Caco-2 (cell line): ENCODE data around the gene C5orf63. TPM values are rescaled to one million over a fixed set of nuclear protein-coding genes. Genes with fewer than 3 reads are reported as not detected.

Source experiments
- BruUV-seq: library from RNA; stranded (reverse); fragments of 400-500 nt; replicated peaks from 2 replicates; lab custom pipeline; 2021; lab: Mats Ljungman, UMichigan
- CTCF ChIA-PET: fragments of 300-600 bp; sonication (Branson Sonifier 250); formaldehyde crosslinking; loops from one replicate; lab custom pipeline; 2022; ENCODE audit warnings: antibody characterized with exemption; lab: Charles Lee
- POLR2A ChIA-PET: fragments of 300-600 bp; sonication (Branson Sonifier 250); formaldehyde crosslinking; loops from one replicate; lab custom pipeline; 2022; ENCODE audit warnings: antibody characterized with exemption; lab: Charles Lee
- DNase-seq, 2 experiments: peaks; one replicate each; pipeline versions ENCODE4 v3.0.0 to v3.0.0-alpha.2; 2020 to 2022
- H3K27me3 ChIP-seq: replicated peaks from 2 replicates; pipeline ENCODE4 v1.6.0; 2011; ENCODE audit warnings: low read length; ENCODE audit not compliant: control insufficient read depth, insufficient read depth
- H3K36me3 ChIP-seq: 2 replicates; pipeline ENCODE4 v1.5.1; 2011; ENCODE audit warnings: low read length; ENCODE audit not compliant: control insufficient read depth, insufficient read depth
- H3K4me1 ChIP-seq: fragments of 250-450 bp; sonication (Bioruptor Pico); 2 replicates; pipeline ENCODE4 v1.5.1; 2020; ENCODE audit warnings: mild to moderate bottlenecking
- H3K4me3 ChIP-seq: 2 replicates; pipeline ENCODE4 v1.5.1; 2011; ENCODE audit warnings: low read depth, mild to moderate bottlenecking, control low read depth, low read length
- H3K9me3 ChIP-seq: fragments of 250-450 bp; sonication (Bioruptor Pico); 2 replicates; pipeline ENCODE4 v1.5.1; 2020; ENCODE audit warnings: mild to moderate bottlenecking, moderate library complexity
- H3K27ac Mint-ChIP-seq: one replicate; pipeline ENCODE4 v1.8.0; 2022; ENCODE audit warnings: mixed read lengths; ENCODE audit not compliant: unreplicated experiment
- H3K27me3 Mint-ChIP-seq: one replicate; pipeline ENCODE4 v1.8.0; 2022; ENCODE audit warnings: mixed read lengths; ENCODE audit not compliant: insufficient read depth, unreplicated experiment
- H3K36me3 Mint-ChIP-seq: one replicate; pipeline ENCODE4 v1.8.0; 2022; ENCODE audit warnings: mild to moderate bottlenecking, mixed read lengths; ENCODE audit not compliant: insufficient read depth, unreplicated experiment
- H3K4me1 Mint-ChIP-seq: one replicate; pipeline ENCODE4 v1.8.0; 2022; ENCODE audit warnings: low read depth, mixed read lengths; ENCODE audit not compliant: unreplicated experiment
- H3K4me3 Mint-ChIP-seq: one replicate; pipeline ENCODE4 v1.8.0; 2022; ENCODE audit warnings: mild to moderate bottlenecking, moderate library complexity, mixed read lengths; ENCODE audit not compliant: unreplicated experiment
- H3K9me3 Mint-ChIP-seq: one replicate; pipeline ENCODE4 v1.8.0; 2022; ENCODE audit warnings: mixed read lengths; ENCODE audit not compliant: unreplicated experiment
- intact Hi-C: fragments of 100-400 bp; cut with micrococcal nuclease; formaldehyde crosslinking; loops from one replicate; pipeline ENCODE4 v1.10.0; 2022; ENCODE audit not compliant: unreplicated experiment
- total RNA-seq: library from RNA; stranded (reverse); gene quantifications from 2 replicates; pipeline ENCODE4 v1.2.3, GENCODE V29; 2022
- TF ChIP-seq, protein P1 (sequence below), 2 experiments: fragments of 200-600 bp in 1 of 2; IDR thresholded peaks; 1 replicate in 1 of 2; 2 replicates in 1 of 2; pipeline versions ENCODE4 v1.5.1 to v1.8.0; 2011 to 2022; ENCODE audit warnings: antibody characterized with exemption in 1 of 2, control low read depth in 1 of 2, inconsistent platforms in 1 of 2, low read depth in 1 of 2, low read length in 1 of 2, mild to moderate bottlenecking in 1 of 2, moderate library complexity in 1 of 2; ENCODE audit not compliant: insufficient read depth in 1 of 2, severe bottlenecking in 1 of 2, unreplicated experiment in 1 of 2

The C5orf63 gene
- total RNA-seq, 1 experiment from 2014 or later = 10.5 TPM

DNA sequence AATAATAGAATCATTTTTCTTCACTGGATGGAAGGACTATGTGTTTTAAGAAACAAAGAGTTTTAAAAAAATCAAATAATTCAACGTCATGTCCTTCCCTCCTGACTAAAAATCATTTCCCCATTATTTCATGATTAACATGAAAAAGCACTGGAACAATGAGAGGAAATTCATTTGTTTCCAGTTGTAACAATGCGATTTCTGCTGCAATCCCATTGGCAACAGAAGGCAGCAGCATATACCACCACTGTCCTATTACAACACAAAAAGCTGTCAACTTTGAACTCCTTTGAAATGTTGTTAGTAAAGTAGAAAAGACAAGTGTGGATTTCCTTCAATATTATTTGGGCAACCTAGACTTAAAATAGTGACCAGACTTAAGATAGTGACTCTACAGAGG, 3.1 kb downstream of the C5orf63 start:
- POLR2A ChIA-PET = no interaction called here
- intact Hi-C loops = loop anchor here (5.0 to 10.0 kb wide), 3 partner anchors 38 to 245 kb away; partner anchors contain the start of gene MARCHF3

DNA sequence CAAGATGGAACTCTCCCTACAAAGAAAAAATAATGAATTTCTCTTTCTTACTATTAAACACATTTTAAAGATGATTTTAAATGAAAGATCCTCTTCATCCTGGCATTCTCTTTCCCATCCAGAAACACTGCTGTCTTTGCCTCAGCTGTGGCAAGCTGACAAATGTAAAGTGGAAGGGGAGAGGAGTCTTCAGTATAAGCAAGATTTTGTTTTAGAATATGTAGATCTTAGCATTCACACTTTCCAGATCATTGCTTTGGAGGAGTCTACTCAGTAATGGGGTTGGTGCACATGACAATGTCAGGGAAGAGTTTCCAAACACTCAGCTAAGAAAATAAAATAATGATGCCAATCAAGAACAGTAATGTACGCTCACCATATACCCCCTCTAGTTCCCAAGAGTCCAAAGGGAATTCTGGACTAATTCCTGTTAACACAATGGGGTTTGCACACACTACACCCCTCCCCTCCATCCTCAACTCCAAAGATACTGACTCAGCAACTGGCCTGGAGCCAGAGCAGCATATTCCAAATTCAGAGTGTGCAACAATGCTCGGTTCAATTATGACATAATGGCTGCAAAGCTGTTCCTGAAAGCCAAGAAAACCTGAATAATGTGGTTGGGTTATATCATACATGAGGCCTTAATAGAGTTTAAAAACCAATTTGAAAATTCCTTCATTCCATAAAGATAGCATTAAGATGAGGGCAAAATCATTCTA, 4.6 kb downstream of the C5orf63 start:
- no TSS peak for BruUV-seq
- Histone ChIP-seq H3K4me3 (no peak overlapping the region), H3K9me3 (no peaks in the 10 kb centered on the region), H3K27me3 (no peaks in the 10 kb centered on the region), H3K36me3 (no peaks in the 10 kb centered on the region), H3K4me1 (no peaks in the 10 kb centered on the region)
- POLR2A ChIA-PET = no interaction called here
- intact Hi-C loops = no loop called here
- Mint-ChIP-seq H3K27me3 (no peaks in the 10 kb centered on the region), H3K4me1 (peaks cover 1% of the 10 kb centered on the region), H3K9me3 (no peaks in the 10 kb centered on the region), H3K36me3 (no peaks in the 10 kb centered on the region), H3K27ac (no peak overlapping the region), H3K4me3 (no peak overlapping the region)
- DNase-seq = no peak
- CTCF ChIA-PET = no interaction called here
- TF ChIP-seq, protein P1, sequence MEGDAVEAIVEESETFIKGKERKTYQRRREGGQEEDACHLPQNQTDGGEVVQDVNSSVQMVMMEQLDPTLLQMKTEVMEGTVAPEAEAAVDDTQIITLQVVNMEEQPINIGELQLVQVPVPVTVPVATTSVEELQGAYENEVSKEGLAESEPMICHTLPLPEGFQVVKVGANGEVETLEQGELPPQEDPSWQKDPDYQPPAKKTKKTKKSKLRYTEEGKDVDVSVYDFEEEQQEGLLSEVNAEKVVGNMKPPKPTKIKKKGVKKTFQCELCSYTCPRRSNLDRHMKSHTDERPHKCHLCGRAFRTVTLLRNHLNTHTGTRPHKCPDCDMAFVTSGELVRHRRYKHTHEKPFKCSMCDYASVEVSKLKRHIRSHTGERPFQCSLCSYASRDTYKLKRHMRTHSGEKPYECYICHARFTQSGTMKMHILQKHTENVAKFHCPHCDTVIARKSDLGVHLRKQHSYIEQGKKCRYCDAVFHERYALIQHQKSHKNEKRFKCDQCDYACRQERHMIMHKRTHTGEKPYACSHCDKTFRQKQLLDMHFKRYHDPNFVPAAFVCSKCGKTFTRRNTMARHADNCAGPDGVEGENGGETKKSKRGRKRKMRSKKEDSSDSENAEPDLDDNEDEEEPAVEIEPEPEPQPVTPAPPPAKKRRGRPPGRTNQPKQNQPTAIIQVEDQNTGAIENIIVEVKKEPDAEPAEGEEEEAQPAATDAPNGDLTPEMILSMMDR (IDR thresholded peaks at IDR 0.05; ENCODE audit: insufficient read depth in 1 of 2, low read depth in 1 of 2, low read length in 1 of 2, severe bottlenecking in 1 of 2, unreplicated experiment in 1 of 2) = no peak

More for the DNA sequence above, 3.1 kb downstream of the C5orf63 start:
- TF ChIP-seq, protein P1 (IDR thresholded peaks at IDR 0.05; ENCODE audit: insufficient read depth in 1 of 2, low read depth in 1 of 2, low read length in 1 of 2, severe bottlenecking in 1 of 2, unreplicated experiment in 1 of 2) = no peak
- Mint-ChIP-seq H3K4me1 (peaks cover 9% of the 10 kb centered on the region), H3K27ac (no peak overlapping the region), H3K4me3 (no peak overlapping the region), H3K9me3 (no peaks in the 10 kb centered on the region), H3K27me3 (no peaks in the 10 kb centered on the region), H3K36me3 (no peaks in the 10 kb centered on the region)
- H3K4me1 ChIP-seq = 0 out of 2 replicates have a peak, but pooled peaks cover 5% of the 10 kb centered on the region
- H3K36me3 ChIP-seq = no peaks in the 10 kb centered on the region
- H3K27me3 ChIP-seq = no peaks in the 10 kb centered on the region
- no TSS peak for BruUV-seq
- H3K4me3 ChIP-seq = no peak overlapping the region
- DNase-seq = no peak
- CTCF ChIA-PET = no interaction called here
- H3K9me3 ChIP-seq = no peaks in the 10 kb centered on the region

DNA sequence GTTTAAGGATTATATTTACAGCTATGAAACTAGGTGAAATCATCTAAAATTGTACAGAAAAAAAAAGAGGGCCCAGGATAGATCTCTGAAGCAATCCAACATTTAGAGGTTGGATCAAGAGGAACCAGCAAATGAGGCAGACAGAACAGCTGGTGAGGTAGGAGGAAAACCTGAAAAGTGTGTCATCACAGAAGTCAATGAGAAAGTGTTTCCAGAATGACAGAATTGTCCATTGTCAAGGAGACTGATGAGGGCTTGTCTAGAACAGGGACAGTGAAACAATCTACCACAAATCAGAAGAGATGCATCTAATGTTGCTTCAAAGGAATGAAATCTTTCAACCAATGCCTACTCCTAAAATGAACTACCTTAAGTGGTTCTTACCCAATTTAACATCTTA, 6.6 kb downstream of the C5orf63 start:
- no peaks in the 10 kb centered on the region for H3K27me3 ChIP-seq
- CTCF ChIA-PET = no interaction called here
- H3K36me3 ChIP-seq = no peaks in the 10 kb centered on the region
- DNase-seq = no peak
- no peaks in the 10 kb centered on the region for H3K9me3 ChIP-seq
- BruUV-seq = no TSS peak
- Mint-ChIP-seq H3K4me3 (no peak overlapping the region), H3K4me1 (no peaks in the 10 kb centered on the region), H3K36me3 (no peaks in the 10 kb centered on the region), H3K9me3 (no peaks in the 10 kb centered on the region), H3K27me3 (no peaks in the 10 kb centered on the region), H3K27ac (no peak overlapping the region)
- POLR2A ChIA-PET = no interaction called here
- H3K4me1 ChIP-seq = no peaks in the 10 kb centered on the region
- TF ChIP-seq, protein P1 (IDR thresholded peaks at IDR 0.05; ENCODE audit: insufficient read depth in 1 of 2, low read depth in 1 of 2, low read length in 1 of 2, severe bottlenecking in 1 of 2, unreplicated experiment in 1 of 2) = no peak
- no peak overlapping the region for H3K4me3 ChIP-seq
- intact Hi-C loops = no loop called here
